Non-pigmented ciliary epithelial cell (primary cell): ENCODE measurements around the gene C12orf76.
"Not testable (repeated sequence)": the region's sequence is repeated elsewhere in the genome, so short reads cannot be mapped to it uniquely, and the experiment has no call there.

Experiments used
- DNase-seq: peaks from one replicate; pipeline ENCODE4 v3.0.0-alpha.2; 2010; ENCODE audit warnings: low read depth

The C12orf76 gene

DNA sequence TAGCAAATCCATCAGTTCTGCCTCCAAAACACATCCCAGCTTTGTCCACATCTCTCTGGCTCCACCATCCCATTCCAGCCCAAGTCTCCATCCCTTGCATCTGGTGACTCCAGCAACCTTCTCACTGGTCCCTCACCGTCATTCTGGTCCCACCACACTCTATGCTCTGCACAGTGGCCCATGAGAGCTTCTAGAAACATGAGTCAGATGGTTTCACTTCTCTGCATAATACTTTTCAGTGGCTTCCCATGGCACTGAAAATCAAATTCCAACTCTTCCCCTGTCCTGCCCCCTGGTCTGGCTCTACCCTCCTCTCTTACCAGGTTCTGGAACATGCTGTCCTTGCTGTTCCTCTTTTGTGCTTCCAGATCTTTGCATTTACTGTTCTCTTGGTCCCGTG is 17.2 kb upstream of the C12orf76 start:
- no peak for DNase-seq

DNA sequence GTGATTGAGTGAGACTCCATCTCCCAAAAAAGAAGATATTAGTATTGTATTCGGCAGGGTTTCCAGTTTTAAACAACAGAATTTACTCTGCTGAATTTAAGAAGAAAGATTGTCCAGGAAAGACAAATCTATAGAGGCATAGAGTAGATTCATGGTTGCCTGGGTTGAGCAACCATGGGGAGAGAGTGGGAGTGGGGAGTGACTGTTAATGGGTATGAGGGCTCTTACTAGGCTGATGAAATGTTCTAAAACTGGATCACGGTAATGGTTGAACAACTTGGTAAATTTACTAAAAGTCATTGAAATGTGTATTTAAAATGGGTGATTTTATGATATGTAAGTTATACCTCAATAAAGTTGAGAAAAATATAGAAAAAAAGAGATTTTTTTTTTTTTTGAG is 13.9 kb upstream of the C12orf76 start:
- no peak for DNase-seq

- DNase-seq: no peak
Observed at GRCh38 chr12:110059651-110060000, 11.3 kb upstream of the C12orf76 start.

- DNase-seq: no peak
Observed at GRCh38 chr12:110058875-110059615, 10.7 kb upstream of the C12orf76 start.

DNA sequence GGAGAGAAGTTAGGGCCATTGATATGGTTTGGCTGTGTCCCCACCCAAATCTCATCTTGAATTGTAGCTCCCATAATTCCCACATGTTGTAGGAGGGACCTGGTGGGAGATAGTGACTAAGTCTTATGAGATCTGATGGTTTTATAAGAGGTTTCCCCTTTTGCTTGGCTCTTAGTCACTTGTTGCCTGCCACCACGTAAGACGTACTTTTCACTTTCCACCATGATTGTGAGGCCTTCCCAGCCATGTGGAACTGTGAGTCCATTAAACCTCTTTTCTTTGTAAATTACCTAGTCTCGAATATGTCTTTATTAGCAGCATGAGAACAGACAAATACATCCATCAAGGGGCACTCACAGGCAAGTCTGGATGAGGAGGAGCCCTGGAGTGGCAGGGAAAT is 8.3 kb upstream of the C12orf76 start:
- DNase-seq: not testable (repeated sequence)

DNA sequence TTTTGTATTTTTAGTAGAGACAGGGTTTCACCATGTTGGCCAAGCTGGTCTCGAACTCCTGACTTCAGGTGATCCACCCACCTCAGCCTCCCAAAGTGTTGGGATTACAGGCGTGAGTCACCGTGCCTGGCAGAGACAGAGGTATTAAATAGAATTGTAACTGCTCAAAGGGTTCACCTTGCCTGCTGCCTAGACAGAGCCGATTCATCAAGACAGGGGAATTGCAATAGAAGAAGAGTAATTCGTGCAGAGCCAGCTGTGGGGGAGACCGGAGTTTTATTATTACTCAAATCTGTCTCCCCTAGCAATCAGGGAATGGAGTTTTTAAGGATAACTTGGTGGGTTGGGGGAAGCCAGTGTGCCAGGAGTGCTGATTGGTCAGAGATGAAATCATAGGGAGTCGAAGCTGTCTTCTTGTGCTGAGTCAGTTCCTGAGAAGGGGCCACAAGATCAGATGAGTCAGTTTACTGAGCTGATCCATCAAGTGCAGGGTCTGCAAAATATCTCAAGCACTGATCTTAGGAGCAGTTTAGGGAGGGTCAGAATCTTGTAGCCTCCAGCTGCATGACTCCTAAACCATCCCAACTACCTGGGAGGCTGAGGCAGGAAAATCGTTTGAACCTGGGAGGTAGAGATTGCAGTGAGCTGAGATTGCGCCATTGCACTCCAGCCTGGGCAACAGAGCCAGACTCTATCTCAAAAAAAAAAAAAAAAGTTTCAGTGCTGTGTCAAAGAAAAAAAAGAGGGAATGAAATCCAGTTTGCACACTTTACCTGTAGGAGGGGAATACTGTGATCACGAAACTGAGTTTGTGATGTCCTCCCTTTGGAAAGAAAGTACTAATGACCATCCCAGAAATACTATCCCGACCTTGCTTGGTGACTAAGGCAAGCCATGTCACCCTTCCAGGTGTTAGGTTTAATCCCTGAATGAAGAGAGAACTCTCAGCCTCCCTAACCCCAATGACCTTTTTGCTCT is 7.3 kb upstream of the C12orf76 start:
- DNase-seq: peak; percentile 86

DNA sequence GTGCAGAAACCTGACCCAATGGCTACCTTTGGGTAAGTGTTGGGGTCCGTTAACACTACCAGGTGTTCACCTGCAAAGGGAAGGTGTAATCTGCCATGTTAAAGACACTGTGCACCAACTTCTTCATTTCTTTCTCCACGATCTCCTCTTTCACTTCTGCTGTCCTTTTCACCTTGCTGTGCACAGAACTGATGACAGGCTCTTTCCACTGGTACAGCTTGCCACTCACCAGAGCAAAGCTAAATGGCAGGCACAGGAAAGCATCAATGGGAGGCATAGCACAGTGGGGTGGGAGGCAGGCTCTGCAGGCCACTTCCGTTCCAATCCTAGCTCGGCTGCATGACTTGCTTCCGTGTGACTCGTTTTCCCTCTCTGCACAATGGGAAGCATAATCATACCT is 2.6 kb upstream of the C12orf76 start:
- DNase-seq: no peak

DNA sequence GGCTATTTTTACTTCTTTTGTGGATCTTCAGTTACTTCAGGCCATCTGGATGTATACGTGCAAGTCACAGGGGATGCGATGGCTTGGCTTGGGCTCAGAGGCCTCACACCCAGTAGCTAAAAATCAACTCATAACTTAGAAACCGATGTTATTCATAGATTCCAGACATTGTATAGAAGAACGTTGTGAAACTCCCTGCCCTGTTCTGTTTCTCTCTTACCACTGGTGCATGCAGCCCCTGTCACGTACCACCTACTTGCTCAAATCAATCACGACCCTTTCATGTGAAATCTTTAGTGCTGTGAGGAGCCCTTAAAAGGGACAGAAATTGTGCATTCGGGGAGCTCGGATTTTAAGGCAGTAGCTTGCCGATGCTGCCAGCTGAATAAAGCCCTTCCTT is 1.3 kb upstream of the C12orf76 start:
- DNase-seq: not testable (repeated sequence)

- not testable (repeated sequence) for DNase-seq
Observed at GRCh38 chr12:110049034-110049433, 712 bp upstream of the C12orf76 start.

DNA sequence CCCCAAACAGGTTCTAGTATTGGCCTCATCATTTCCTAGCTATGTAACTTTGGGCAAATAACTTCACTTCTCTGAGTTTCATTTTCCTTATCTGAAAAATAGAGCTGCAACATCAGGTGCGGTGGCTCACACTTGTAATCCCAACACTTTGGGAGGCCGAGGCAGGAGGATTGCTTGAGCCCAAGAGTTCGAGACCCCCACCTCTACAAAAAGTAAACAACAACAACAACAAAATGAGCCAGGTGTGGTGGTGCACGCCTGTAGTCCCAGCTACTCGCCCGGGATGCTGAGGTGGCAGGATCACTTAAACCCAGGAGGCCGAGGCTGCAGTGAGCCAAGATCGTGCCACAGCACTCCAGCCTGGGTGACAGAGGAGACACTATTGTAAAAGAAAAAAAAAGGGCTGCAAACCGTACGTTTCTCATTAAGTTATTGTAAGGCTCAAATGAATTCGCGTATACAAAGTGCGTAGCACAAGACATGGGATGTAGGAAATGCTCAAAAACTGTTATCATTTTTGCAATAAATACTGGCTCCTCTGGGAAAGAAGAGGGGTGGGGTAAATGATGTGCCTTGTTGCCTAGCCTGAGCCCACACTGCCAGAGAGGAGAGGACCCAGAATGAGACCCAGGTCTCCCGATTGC is 903 bp downstream of the C12orf76 start:
- no peak for DNase-seq

- DNase-seq: no peak
Observed at GRCh38 chr12:110046451-110047187, 1.7 kb downstream of the C12orf76 start.

DNA sequence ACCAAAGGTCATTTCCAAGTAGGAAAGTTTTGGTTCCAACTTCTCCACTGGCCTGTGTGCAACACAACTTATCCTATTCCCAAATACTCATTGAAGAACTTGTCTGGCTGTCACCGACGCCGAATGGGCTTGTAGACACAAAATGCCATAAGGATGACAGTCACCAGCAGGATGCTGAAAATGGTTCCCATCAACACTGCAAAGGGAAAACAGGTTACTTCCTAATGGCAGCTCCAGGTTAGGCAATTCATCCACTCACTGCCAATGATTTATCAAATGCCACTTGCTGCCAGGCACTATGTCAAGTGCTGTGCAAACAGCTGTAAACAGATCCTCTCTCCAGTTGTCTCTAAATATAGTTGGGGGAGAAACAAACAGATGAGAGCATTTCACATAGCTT is 6.1 kb downstream of the C12orf76 start:
- DNase-seq: no peak

GRCh38 chr12:110039085-110039807 is 9.1 kb downstream of the C12orf76 start:
- DNase-seq: peak; percentile 83

DNA sequence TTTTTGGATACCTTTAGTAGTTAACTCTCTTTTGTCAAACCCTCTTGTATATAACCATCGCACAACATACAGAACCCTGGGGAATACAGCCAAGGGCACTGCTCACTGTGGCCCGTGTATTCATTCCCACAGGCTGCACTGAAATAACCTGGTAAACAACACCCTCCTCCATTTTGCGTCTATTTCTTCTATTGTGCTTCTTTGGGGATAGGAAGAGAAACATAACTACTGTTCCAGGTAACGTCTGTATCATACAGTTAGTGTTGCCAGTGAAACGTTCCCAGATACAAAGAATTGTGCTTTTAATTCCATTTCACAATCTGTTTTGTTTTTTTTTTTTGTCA is 9.6 kb downstream of the C12orf76 start:
- no peak for DNase-seq

DNA sequence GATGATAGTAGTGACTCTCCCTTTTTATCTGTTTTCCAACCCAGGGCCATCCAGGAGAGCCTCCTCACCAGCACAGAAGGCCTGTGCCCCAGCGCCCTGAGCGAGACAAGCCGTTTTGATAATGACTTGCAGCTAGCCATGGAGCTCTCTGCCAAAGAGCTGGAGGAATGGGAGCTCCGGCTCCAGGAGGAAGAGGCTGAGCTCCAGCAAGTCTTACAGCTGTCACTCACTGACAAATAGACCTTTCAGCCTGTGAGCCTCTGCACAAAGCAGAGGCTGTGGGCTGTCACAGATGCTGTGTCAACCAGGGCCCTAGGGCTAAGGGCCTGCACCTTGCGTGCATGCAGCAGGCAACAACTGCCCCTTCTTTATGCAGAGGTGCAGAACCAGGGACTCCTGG is 11.0 kb downstream of the C12orf76 start:
- DNase-seq: no peak

GRCh38 chr12:110035534-110036104 is 12.7 kb downstream of the C12orf76 start:
- DNase-seq: no peak

GRCh38 chr12:110033888-110034287 is 14.4 kb downstream of the C12orf76 start:
- DNase-seq: no peak

DNA sequence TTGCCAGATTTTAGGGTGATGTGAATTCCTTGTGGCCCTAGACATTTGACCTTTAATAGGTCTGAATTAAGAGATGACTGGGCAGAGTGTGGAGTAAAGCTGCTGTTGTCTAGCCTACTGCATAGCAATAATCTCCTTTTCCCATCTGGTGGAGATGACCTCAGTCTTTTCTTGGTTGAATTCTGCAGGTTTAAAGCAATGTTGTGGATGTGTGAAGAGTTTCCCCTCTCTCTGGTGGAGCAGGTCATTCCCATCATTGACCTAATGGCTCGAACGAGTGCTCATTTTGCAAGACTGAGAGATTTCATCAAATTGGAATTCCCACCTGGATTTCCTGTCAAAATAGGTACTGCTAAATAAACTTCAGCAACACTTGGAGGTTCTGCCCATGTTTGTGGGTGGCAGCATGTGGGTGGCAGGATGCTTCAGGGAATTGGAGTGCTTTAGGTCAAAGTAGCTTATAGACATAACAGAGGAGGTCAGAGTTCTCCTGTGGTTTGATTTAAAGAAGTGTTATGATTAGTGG is 19.0 kb downstream of the C12orf76 start:
- DNase-seq: no peak

- no peak for DNase-seq
Observed at GRCh38 chr12:110028323-110028722, 20.0 kb downstream of the C12orf76 start.

DNA sequence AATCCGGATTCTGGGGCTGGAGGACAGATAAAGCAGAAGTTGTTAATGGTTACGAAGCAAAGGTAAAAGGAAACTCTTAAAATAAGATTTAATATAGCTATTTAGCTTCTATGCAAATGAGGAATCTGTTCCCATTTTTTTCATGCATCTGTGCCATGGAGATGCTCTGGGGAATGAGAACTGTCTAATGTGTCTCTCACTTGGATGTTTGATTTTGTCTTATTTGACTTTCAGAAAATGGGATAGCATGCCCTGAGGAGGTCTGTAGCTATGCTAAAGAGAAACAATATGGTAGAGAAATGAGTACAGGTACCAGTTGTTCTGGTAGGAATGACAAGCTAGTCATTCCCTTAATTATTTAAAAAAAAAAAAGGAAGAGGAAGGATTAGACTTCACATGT is 24.3 kb downstream of the C12orf76 start:
- DNase-seq: no peak
